HL-60 (cell line): ENCODE results near the gene LRRC38.

ENCODE experiments used
- CTCF ChIP-seq: IDR thresholded peaks from one replicate; pipeline ENCODE4 v1.5.1; 2011; ENCODE audit warnings: low read length, control low read depth, inconsistent platforms; ENCODE audit not compliant: insufficient read depth
- GABPA ChIP-seq: IDR thresholded peaks from 2 replicates; pipeline ENCODE4 v1.6.1; 2012; ENCODE audit warnings: low read depth
- POLR2AphosphoS5 ChIP-seq: IDR thresholded peaks from 2 replicates; pipeline ENCODE4 v1.6.1; 2012; ENCODE audit warnings: low read depth

GRCh38 chr1:13510499-13510898 lies 3.3 kb downstream of the LRRC38 start:
- TF ChIP-seq CTCF: no peak
- no peak for TF ChIP-seq POLR2AphosphoS5
- TF ChIP-seq GABPA: no peak
